Thoracic aorta (tissue), 2 donors: ENCODE data around the gene TMEM161B. TPM values are rescaled to one million over a fixed set of nuclear protein-coding genes. Genes with fewer than 3 reads are reported as not detected.
"Not testable (repeated sequence)": the region's sequence is repeated elsewhere in the genome, so short reads cannot be mapped to it uniquely, and the experiment has no call there.

ENCODE experiments used
- ATAC-seq: fragments of 150-250 bp; one replicate; pipeline ENCODE4 v1.8.0; 2017; ENCODE audit warnings: low read depth; ENCODE audit not compliant: insufficient number of reproducible peaks, low FRiP score
- DNase-seq: peaks from one replicate; pipeline ENCODE4 v3.0.0-alpha.2; 2020; ENCODE audit warnings: low spot score
- H3K27ac ChIP-seq, 2 donors: fragments of 200-600 bp; sonication (generic); 1 replicate in 1 of 2; 2 replicates in 1 of 2; pipeline ENCODE4 v1.5.1; 2016; ENCODE audit warnings: mild to moderate bottlenecking in 2 of 2, moderate library complexity in 2 of 2
- H3K27me3 ChIP-seq: fragments of 200-600 bp; sonication (generic); replicated peaks from 2 replicates; pipeline ENCODE4 v1.6.0; 2016; ENCODE audit warnings: mild to moderate bottlenecking; ENCODE audit not compliant: insufficient read depth
- H3K36me3 ChIP-seq: fragments of 200-600 bp; sonication (generic); one replicate; pipeline ENCODE4 v1.5.1; 2016
- H3K4me1 ChIP-seq, 2 donors: fragments of 200-600 bp; sonication (generic); 1 replicate in 1 of 2; 2 replicates in 1 of 2; pipeline versions ENCODE4 v1.5.1 to v1.6.0; 2016; ENCODE audit warnings: low read depth in 2 of 2, mild to moderate bottlenecking in 1 of 2; ENCODE audit not compliant: control insufficient read depth in 1 of 2
- H3K4me3 ChIP-seq: fragments of 200-600 bp; sonication (generic); 2 replicates; pipeline ENCODE4 v1.5.1; 2016; ENCODE audit warnings: mild to moderate bottlenecking
- H3K9me3 ChIP-seq: fragments of 200-600 bp; sonication (generic); 2 replicates; pipeline ENCODE4 v1.5.1; 2016
- CTCF ChIP-seq: fragments of 200-600 bp; sonication (generic); IDR thresholded peaks from one replicate; pipeline ENCODE4 v1.5.1; 2019; ENCODE audit warnings: antibody characterized with exemption
- total RNA-seq, 2 donors: library from RNA; depleted of rRNA; stranded (reverse); fragments of >200 nt; gene quantifications; one replicate each; pipeline versions ENCODE4 v1.1.0 to v1.2.3, GENCODE V29; 2016

TMEM161B gene
- total RNA-seq, 2 donors from 2014 or later, result 9.7 to 19.5 TPM

- no peak for TF ChIP-seq CTCF
- no peak for ATAC-seq
These were observed 61.1 kb downstream of the TMEM161B start for GRCh38 chr5:88207575-88207974.

GRCh38 chr5:88203981-88204750, 64.5 kb downstream of the TMEM161B start:
- no peak for ATAC-seq
- Histone ChIP-seq H3K4me1 (no peaks in the 10 kb centered on the region), H3K27me3 (no peaks in the 10 kb centered on the region), H3K27ac (no peak overlapping the region), H3K4me3 (no peak overlapping the region), H3K36me3 (no peaks in the 10 kb centered on the region), H3K9me3 (no peaks in the 10 kb centered on the region)
- TF ChIP-seq CTCF, result no peak
- DNase-seq, result no peak

More at GRCh38 chr5:88207575-88207974, 61.1 kb downstream of the TMEM161B start:
- Histone ChIP-seq H3K27me3 (no peaks in the 10 kb centered on the region), H3K27ac (no peak overlapping the region), H3K4me3 (no peak overlapping the region), H3K9me3 (no peaks in the 10 kb centered on the region), H3K4me1 (no peaks in the 10 kb centered on the region), H3K36me3 (peaks cover 4% of the 10 kb centered on the region)
- no peak for DNase-seq

- peaks cover 4% of the 10 kb centered on the region for H3K36me3 ChIP-seq
These were observed 73.0 kb downstream of the TMEM161B start for GRCh38 chr5:88195636-88196035.

GRCh38 chr5:88193896-88194295, 74.7 kb downstream of the TMEM161B start:
- DNase-seq (no peak), ATAC-seq (no peak)
- no peak for TF ChIP-seq CTCF
- no peaks in the 10 kb centered on the region for H3K4me1 ChIP-seq
- no peak overlapping the region for H3K27ac ChIP-seq
- no peak overlapping the region for H3K4me3 ChIP-seq
- H3K27me3 ChIP-seq, result no peaks in the 10 kb centered on the region
- H3K36me3 ChIP-seq, result peaks cover 4% of the 10 kb centered on the region
- peaks cover 12% of the 10 kb centered on the region for H3K9me3 ChIP-seq

More at GRCh38 chr5:88195636-88196035, 73.0 kb downstream of the TMEM161B start:
- DNase-seq (no peak), ATAC-seq (no peak)
- Histone ChIP-seq H3K9me3 (no peaks in the 10 kb centered on the region), H3K27me3 (no peaks in the 10 kb centered on the region), H3K27ac (no peak overlapping the region), H3K4me3 (no peak overlapping the region), H3K4me1 (no peaks in the 10 kb centered on the region)
- TF ChIP-seq CTCF, result no peak

GRCh38 chr5:88190106-88190834, 78.4 kb downstream of the TMEM161B start:
- no peak for ATAC-seq
- DNase-seq, result no peak
- Histone ChIP-seq H3K9me3 (peaks cover 21% of the 10 kb centered on the region), H3K27ac (no peak overlapping the region), H3K27me3 (no peaks in the 10 kb centered on the region), H3K4me3 (no peak overlapping the region), H3K36me3 (no peaks in the 10 kb centered on the region), H3K4me1 (no peaks in the 10 kb centered on the region)
- TF ChIP-seq CTCF, result no peak

GRCh38 chr5:88189484-88189883, 79.2 kb downstream of the TMEM161B start:
- not testable (repeated sequence) for H3K4me3 ChIP-seq, H3K27me3 ChIP-seq, H3K4me1 ChIP-seq, H3K27ac ChIP-seq, ATAC-seq, DNase-seq, H3K36me3 ChIP-seq
- peaks cover 21% of the 10 kb centered on the region for H3K9me3 ChIP-seq
